Measurements from ENCODE around the gene SEPTIN5. TPM values are rescaled to one million over a fixed set of nuclear protein-coding genes. Genes with fewer than 3 reads are reported as not detected.
A peak's percentile ranks its signal among the peaks of the same experiment; 100 is the strongest.

SEPTIN5 gene
- total RNA-seq, 1 donor from 2014 or later: 11.5 TPM

GRCh38 chr22:19700790-19701419, 13.4 kb upstream of the SEPTIN5 start:
- no peak for ATAC-seq

GRCh38 chr22:19701420-19702145, 12.7 kb upstream of the SEPTIN5 start:
- Histone ChIP-seq H3K9me3 (no peaks in the 10 kb centered on the region), H3K27ac (no peak overlapping the region), H3K4me3 (no peak overlapping the region), H3K36me3 (no peaks in the 10 kb centered on the region), H3K4me1 (no peaks in the 10 kb centered on the region), H3K27me3 (peaks cover 14% of the 10 kb centered on the region)
- intact Hi-C loops (cut with DNase I): no loop called here
- peak; percentile 2 for DNase-seq
- no peak for ATAC-seq
- no peak for TF ChIP-seq CTCF (IDR thresholded peaks at IDR 0.05)

More at GRCh38 chr22:19700790-19701419, 13.4 kb upstream of the SEPTIN5 start:
- TF ChIP-seq CTCF (IDR thresholded peaks at IDR 0.05): no peak
- Histone ChIP-seq H3K4me3 (no peak overlapping the region), H3K36me3 (no peaks in the 10 kb centered on the region), H3K4me1 (no peaks in the 10 kb centered on the region), H3K27me3 (peaks cover 14% of the 10 kb centered on the region), H3K9me3 (no peaks in the 10 kb centered on the region), H3K27ac (no peak overlapping the region)
- intact Hi-C loops (cut with DNase I): no loop called here
- peak; percentile 12 for DNase-seq

- no peak for TF ChIP-seq CTCF (IDR thresholded peaks at IDR 0.05)
- H3K36me3 ChIP-seq: no peaks in the 10 kb centered on the region
- no peaks in the 10 kb centered on the region for H3K4me1 ChIP-seq
- peaks cover 14% of the 10 kb centered on the region for H3K27me3 ChIP-seq
- H3K4me3 ChIP-seq: no peak overlapping the region
- ATAC-seq (no peak), DNase-seq (peak; percentile 44)
- intact Hi-C loops (cut with DNase I): no loop called here
- no peak overlapping the region for H3K27ac ChIP-seq
- no peaks in the 10 kb centered on the region for H3K9me3 ChIP-seq
Measured at GRCh38 chr22:19703869-19704268, 10.4 kb upstream of the SEPTIN5 start.

- ATAC-seq (no peak), DNase-seq (peak; percentile 46)
- no peaks in the 10 kb centered on the region for H3K36me3 ChIP-seq
Measured at GRCh38 chr22:19704355-19705015, 9.8 kb upstream of the SEPTIN5 start.

More at GRCh38 chr22:19704355-19705015, 9.8 kb upstream of the SEPTIN5 start:
- peaks cover 14% of the 10 kb centered on the region for H3K27me3 ChIP-seq
- intact Hi-C loops (cut with DNase I): no loop called here
- H3K27ac ChIP-seq: no peak overlapping the region
- no peak overlapping the region for H3K4me3 ChIP-seq
- no peak for TF ChIP-seq CTCF (IDR thresholded peaks at IDR 0.05)
- H3K9me3 ChIP-seq: no peaks in the 10 kb centered on the region
- H3K4me1 ChIP-seq: no peaks in the 10 kb centered on the region
